ENCODE measurements around the gene PIK3R1. TPM values are rescaled to one million over a fixed set of nuclear protein-coding genes. Genes with fewer than 3 reads are reported as not detected.
A peak's percentile ranks its signal among the peaks of the same experiment; 100 is the strongest.

The PIK3R1 gene
- total RNA-seq, 4 donors from 2014 or later: 86.1 to 107 (median 94.8) TPM

DNA sequence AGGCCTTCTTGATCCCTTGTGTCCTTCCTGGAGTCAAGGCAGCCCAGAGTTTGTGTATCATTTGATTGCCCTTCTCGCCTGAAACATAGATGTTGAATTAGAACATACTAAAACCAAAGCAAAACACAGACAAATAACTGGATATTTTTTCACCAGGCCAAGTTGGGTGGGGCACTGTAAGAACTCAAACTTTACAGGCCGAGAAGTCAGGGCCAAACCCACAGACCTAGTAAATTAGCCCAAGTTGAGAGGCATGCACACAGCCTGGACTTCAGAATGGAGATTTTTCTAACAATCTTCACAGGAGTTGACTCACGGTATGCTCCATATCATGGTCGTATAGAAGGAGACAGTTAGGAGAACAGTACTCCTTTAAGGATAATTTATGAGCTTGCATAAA, 121.7 kb downstream of the PIK3R1 start:
- no peaks in the 10 kb centered on the region for H3K36me3 ChIP-seq
- DNase-seq: no peak
- 84 to 96% methylated on average over 4 of the region's 4 CpGs for WGBS, 2 donors
- no peaks in the 10 kb centered on the region for H3K9me3 ChIP-seq
- no peaks in the 10 kb centered on the region for H3K4me1 ChIP-seq
- TF ChIP-seq, protein P1, sequence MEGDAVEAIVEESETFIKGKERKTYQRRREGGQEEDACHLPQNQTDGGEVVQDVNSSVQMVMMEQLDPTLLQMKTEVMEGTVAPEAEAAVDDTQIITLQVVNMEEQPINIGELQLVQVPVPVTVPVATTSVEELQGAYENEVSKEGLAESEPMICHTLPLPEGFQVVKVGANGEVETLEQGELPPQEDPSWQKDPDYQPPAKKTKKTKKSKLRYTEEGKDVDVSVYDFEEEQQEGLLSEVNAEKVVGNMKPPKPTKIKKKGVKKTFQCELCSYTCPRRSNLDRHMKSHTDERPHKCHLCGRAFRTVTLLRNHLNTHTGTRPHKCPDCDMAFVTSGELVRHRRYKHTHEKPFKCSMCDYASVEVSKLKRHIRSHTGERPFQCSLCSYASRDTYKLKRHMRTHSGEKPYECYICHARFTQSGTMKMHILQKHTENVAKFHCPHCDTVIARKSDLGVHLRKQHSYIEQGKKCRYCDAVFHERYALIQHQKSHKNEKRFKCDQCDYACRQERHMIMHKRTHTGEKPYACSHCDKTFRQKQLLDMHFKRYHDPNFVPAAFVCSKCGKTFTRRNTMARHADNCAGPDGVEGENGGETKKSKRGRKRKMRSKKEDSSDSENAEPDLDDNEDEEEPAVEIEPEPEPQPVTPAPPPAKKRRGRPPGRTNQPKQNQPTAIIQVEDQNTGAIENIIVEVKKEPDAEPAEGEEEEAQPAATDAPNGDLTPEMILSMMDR (IDR thresholded peaks at IDR 0.05): no peak
- no peak for TF ChIP-seq POLR2A (IDR thresholded peaks at IDR 0.05)
- H3K4me3 ChIP-seq (replicated peaks in 1 of 3): no peak overlapping the region
- no peaks in the 10 kb centered on the region for H3K27me3 ChIP-seq
- no peak overlapping the region for H3K27ac ChIP-seq
- intact Hi-C loops (cut with DNase I): no loop called here

DNA sequence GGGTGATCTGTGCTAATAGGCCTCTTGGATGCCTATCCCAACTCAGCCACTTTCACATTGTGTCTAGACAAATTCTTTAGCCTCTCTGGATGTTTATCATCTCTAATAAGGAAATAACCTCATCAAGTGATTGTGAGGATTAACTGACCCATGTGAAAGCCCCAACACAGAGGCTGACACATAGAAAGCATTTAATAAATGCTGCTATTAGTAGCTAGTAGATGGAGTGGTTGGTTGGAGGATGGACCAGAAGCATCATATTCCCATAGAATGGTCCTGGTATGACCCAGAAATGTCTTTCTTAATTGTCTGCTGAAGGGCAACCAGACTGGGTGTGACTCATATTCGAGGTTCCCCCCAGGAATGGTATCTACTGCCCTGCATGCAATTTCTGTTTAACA, 124.4 kb downstream of the PIK3R1 start:
- peaks cover 7 to 21% of the 10 kb centered on the region in 2 donors for H3K4me1 ChIP-seq
- H3K9me3 ChIP-seq: no peaks in the 10 kb centered on the region
- no peak overlapping the region for H3K4me3 ChIP-seq (replicated peaks in 1 of 3)
- intact Hi-C loops (cut with DNase I): no loop called here
- 94 to 100% methylated on average over 1 of the region's 1 CpG for WGBS, 2 donors
- no peak overlapping the region for H3K27ac ChIP-seq
- H3K27me3 ChIP-seq: no peaks in the 10 kb centered on the region
- no peak for DNase-seq
- no peaks in the 10 kb centered on the region for H3K36me3 ChIP-seq
- TF ChIP-seq POLR2A (IDR thresholded peaks at IDR 0.05): no peak
- TF ChIP-seq, protein P1 (IDR thresholded peaks at IDR 0.05): no peak

GRCh38 chr5:68341006-68341405, 125.5 kb downstream of the PIK3R1 start:
- DNase-seq: no peak
- peaks cover 7 to 21% of the 10 kb centered on the region in 2 donors for H3K4me1 ChIP-seq
- no peaks in the 10 kb centered on the region for H3K36me3 ChIP-seq
- intact Hi-C loops (cut with DNase I): no loop called here
- H3K4me3 ChIP-seq (replicated peaks in 1 of 3): no peak overlapping the region
- H3K27me3 ChIP-seq: no peaks in the 10 kb centered on the region
- WGBS, 2 donors: 91 to 95% methylated on average over 3 of the region's 3 CpGs
- no peak overlapping the region for H3K27ac ChIP-seq
- H3K9me3 ChIP-seq: no peaks in the 10 kb centered on the region
- no peak for TF ChIP-seq POLR2A (IDR thresholded peaks at IDR 0.05)
- TF ChIP-seq, protein P1 (IDR thresholded peaks at IDR 0.05): no peak

GRCh38 chr5:68342693-68343092, 127.1 kb downstream of the PIK3R1 start:
- intact Hi-C loops (cut with DNase I): no loop called here
- Histone ChIP-seq H3K9me3 (no peaks in the 10 kb centered on the region), H3K4me1 (peaks cover 7 to 21% of the 10 kb centered on the region in 2 donors), H3K36me3 (no peaks in the 10 kb centered on the region), H3K27ac (peak overlapping the region in 1 of 3 donors; percentile 44), H3K4me3 (replicated peaks in 1 of 3) (no peak overlapping the region), H3K27me3 (no peaks in the 10 kb centered on the region)
- 96% methylated on average over 1 of the region's 1 CpG for WGBS, 2 donors
- TF ChIP-seq, protein P1 (IDR thresholded peaks at IDR 0.05): no peak
- no peak for DNase-seq

DNA sequence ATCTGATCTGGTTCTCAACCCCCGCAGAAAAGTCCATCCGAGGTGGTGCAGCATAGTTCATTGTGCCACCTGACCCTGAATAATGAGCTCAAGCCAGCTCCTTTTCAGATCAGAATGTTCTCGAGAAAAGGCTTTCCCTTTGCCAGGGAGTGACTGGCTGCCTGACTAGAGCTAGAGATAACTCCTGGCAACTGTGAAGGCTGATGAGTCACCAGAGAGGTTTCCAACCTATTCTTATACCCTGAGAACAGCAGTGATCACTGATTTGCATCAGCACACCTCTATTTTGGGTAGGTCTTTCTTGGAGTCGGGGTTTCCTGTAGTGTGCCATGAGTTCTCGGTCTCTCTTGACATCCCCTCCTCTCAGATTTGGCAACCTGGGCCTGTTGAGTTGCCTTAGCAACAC, 127.9 kb downstream of the PIK3R1 start:
- no peaks in the 10 kb centered on the region for H3K27me3 ChIP-seq
- intact Hi-C loops (cut with DNase I): no loop called here
- WGBS, 2 donors: 51 to 78% methylated on average over 4 to 5 of the region's 5 CpGs
- H3K36me3 ChIP-seq: no peaks in the 10 kb centered on the region
- no peaks in the 10 kb centered on the region for H3K9me3 ChIP-seq
- peak overlapping the region in 1 of 3 donors; percentile 44 for H3K27ac ChIP-seq
- peak; percentile 50 to 60 for DNase-seq
- no peak overlapping the region for H3K4me3 ChIP-seq (replicated peaks in 1 of 3)
- H3K4me1 ChIP-seq: peaks cover 7 to 21% of the 10 kb centered on the region in 2 donors
- TF ChIP-seq, protein P1 (IDR thresholded peaks at IDR 0.05): no peak
- TF ChIP-seq POLR2A (IDR thresholded peaks at IDR 0.05): no peak
